ENCODE data around the gene GPR39.

GPR39 gene

GRCh38 chr2:132690664-132691303, 274.2 kb downstream of the GPR39 start:
- DNase-seq, result no peak

GRCh38 chr2:132691556-132691955, 275.0 kb downstream of the GPR39 start:
- DNase-seq, result no peak

- DNase-seq, result no peak
Measured at GRCh38 chr2:132692816-132693215, 276.2 kb downstream of the GPR39 start.
